GM19193 (cell line): Measurements from ENCODE around the gene PXT1.
A peak's percentile ranks its signal among the peaks of the same experiment; 100 is the strongest.

ENCODE experiments used
- POLR2A ChIP-seq: IDR thresholded peaks from 4 replicates; pipeline ENCODE4 v1.6.1; 2011; ENCODE audit not compliant: insufficient read depth, insufficient read length; ENCODE audit errors: extremely low read depth

Gene PXT1

GRCh38 chr6:36460916-36461315 is 18.3 kb upstream of the PXT1 start:
- no peak for TF ChIP-seq POLR2A

GRCh38 chr6:36459501-36459900 is 16.8 kb upstream of the PXT1 start:
- no peak for TF ChIP-seq POLR2A

GRCh38 chr6:36455486-36456027 is 12.9 kb upstream of the PXT1 start:
- no peak for TF ChIP-seq POLR2A

GRCh38 chr6:36445621-36446020 is 3.0 kb upstream of the PXT1 start:
- TF ChIP-seq POLR2A, result no peak

- TF ChIP-seq POLR2A, result no peak
Measured at GRCh38 chr6:36444470-36444869, 1.8 kb upstream of the PXT1 start.

- no peak for TF ChIP-seq POLR2A
Measured at GRCh38 chr6:36443471-36444428, 1.1 kb upstream of the PXT1 start.

GRCh38 chr6:36442103-36442670 is 467 bp downstream of the PXT1 start:
- TF ChIP-seq POLR2A, result no peak

GRCh38 chr6:36441307-36441894 is 1.3 kb downstream of the PXT1 start:
- peak; percentile 49 for TF ChIP-seq POLR2A

GRCh38 chr6:36436466-36436865 is 6.2 kb downstream of the PXT1 start:
- TF ChIP-seq POLR2A, result no peak

GRCh38 chr6:36432151-36432671 is 10.4 kb downstream of the PXT1 start:
- TF ChIP-seq POLR2A, result no peak

GRCh38 chr6:36431197-36431596 is 11.5 kb downstream of the PXT1 start:
- no peak for TF ChIP-seq POLR2A

GRCh38 chr6:36430351-36430750 is 12.3 kb downstream of the PXT1 start:
- no peak for TF ChIP-seq POLR2A

- TF ChIP-seq POLR2A, result no peak
Measured at GRCh38 chr6:36428911-36429310, 13.7 kb downstream of the PXT1 start.

GRCh38 chr6:36426622-36427021 is 16.0 kb downstream of the PXT1 start:
- no peak for TF ChIP-seq POLR2A
